Posterior cingulate gyrus (tissue), 11 donors: ENCODE results near the gene GIT1.

Source experiments
- DNase-seq, 10 donors: peaks; one replicate each; pipeline versions ENCODE4 v3.0.0 to v3.0.0-alpha.2; 2020 to 2021; ENCODE audit warnings: mixed read lengths in 3 of 10
- intact Hi-C: fragments of 100-400 bp; cut with DNase I; formaldehyde crosslinking; loops from one replicate; pipeline ENCODE4 v1.15.1; 2023

The GIT1 gene

GRCh38 chr17:29589524-29590410, at the start of gene GIT1:
TSS of gene GIT1 (minus strand) at chr17:29589648. CDS start at chr17:29589378, 270 bp downstream.
- intact Hi-C loops = no loop called here
- DNase-seq = peak; percentile 69 to 98 (median 84)

- intact Hi-C loops = loop anchor here (5.0 kb wide), 1 partner anchor 293 kb away; no protein-coding TSS in a partner anchor
Observed at GRCh38 chr17:29633886-29634285, 44.4 kb upstream of the GIT1 start.

GRCh38 chr17:29630630-29631193, 41.3 kb upstream of the GIT1 start:
- DNase-seq = peak in 1 of 10 donors; percentile 33
- intact Hi-C loops = loop anchor here (5.0 kb wide), 1 partner anchor 297 kb away; no protein-coding TSS in a partner anchor

More at GRCh38 chr17:29633886-29634285, 44.4 kb upstream of the GIT1 start:
- DNase-seq = peak in 1 of 10 donors; percentile 14

GRCh38 chr17:29629839-29630238, 40.4 kb upstream of the GIT1 start:
- peak in 1 of 10 donors; percentile 9 for DNase-seq
- intact Hi-C loops = loop anchor here (5.0 kb wide), 1 partner anchor 297 kb away; no protein-coding TSS in a partner anchor

GRCh38 chr17:29628644-29629043, 39.2 kb upstream of the GIT1 start:
- intact Hi-C loops = no loop called here
- DNase-seq = no peak

- intact Hi-C loops = no loop called here
Observed at GRCh38 chr17:29627951-29628350, 38.5 kb upstream of the GIT1 start.

GRCh38 chr17:29625037-29625750, 35.7 kb upstream of the GIT1 start:
- intact Hi-C loops = no loop called here
- DNase-seq = peak in 8 of 10 donors; percentile 28 to 95 (median 60)

More at GRCh38 chr17:29627951-29628350, 38.5 kb upstream of the GIT1 start:
- no peak for DNase-seq

GRCh38 chr17:29624586-29624985, 35.1 kb upstream of the GIT1 start:
- intact Hi-C loops = no loop called here
- DNase-seq = no peak

- no peak for DNase-seq
- intact Hi-C loops = no loop called here
Observed at GRCh38 chr17:29623283-29623647, 33.8 kb upstream of the GIT1 start.

- intact Hi-C loops = no loop called here
- DNase-seq = peak in 8 of 10 donors; percentile 52 to 95 (median 74)
Observed at GRCh38 chr17:29622337-29623282, 33.2 kb upstream of the GIT1 start, which contains the start of gene CORO6. TSS of gene CORO6 (minus strand) at chr17:29622912. CDS start at chr17:29621421, 1,491 bp downstream.

- peak in 3 of 10 donors; percentile 24 to 86 (median 45) for DNase-seq
- intact Hi-C loops = no loop called here
Observed at GRCh38 chr17:29621751-29622194, 32.3 kb upstream of the GIT1 start.

- peak in 1 of 10 donors; percentile 73 for DNase-seq
- intact Hi-C loops = no loop called here
Observed at GRCh38 chr17:29620779-29621500, 31.5 kb upstream of the GIT1 start.

- DNase-seq = peak in 1 of 10 donors; percentile 69
Observed at GRCh38 chr17:29620271-29620670, 30.8 kb upstream of the GIT1 start.

GRCh38 chr17:29619251-29619650, 29.8 kb upstream of the GIT1 start:
- DNase-seq = peak in 1 of 10 donors; percentile 90
- intact Hi-C loops = no loop called here

More at GRCh38 chr17:29620271-29620670, 30.8 kb upstream of the GIT1 start:
- intact Hi-C loops = no loop called here

- DNase-seq = peak in 1 of 10 donors; percentile 76
- intact Hi-C loops = no loop called here
Observed at GRCh38 chr17:29618272-29619065, 29.0 kb upstream of the GIT1 start.

GRCh38 chr17:29617481-29618271, 28.2 kb upstream of the GIT1 start:
- intact Hi-C loops = no loop called here
- DNase-seq = peak in 9 of 10 donors; percentile 68 to 97 (median 77)

- peak; percentile 77 to 98 (median 87) for DNase-seq
- intact Hi-C loops = no loop called here
Observed at GRCh38 chr17:29617125-29617480, 27.7 kb upstream of the GIT1 start.
